HEK293 (cell line): Measurements from ENCODE around the gene LRRC37A.
"Not testable (repeated sequence)": the region's sequence is repeated elsewhere in the genome, so short reads cannot be mapped to it uniquely, and the experiment has no call there.

Experiments
- MYNN ChIP-seq: fragments of 450-650 bp; formaldehyde crosslinking; IDR thresholded peaks from 2 replicates; pipeline ENCODE4 v1.5.1; 2016; ENCODE audit warnings: missing biosample characterization, missing genetic modification characterization, borderline replicate concordance
- ZNF24 ChIP-seq: fragments of 450-650 bp; formaldehyde crosslinking; IDR thresholded peaks from 2 replicates; pipeline ENCODE4 v1.5.1; 2016; ENCODE audit warnings: missing biosample characterization, missing genetic modification characterization
- TF ChIP-seq, protein P1 (sequence below): fragments of 450-650 bp; formaldehyde crosslinking; IDR thresholded peaks from 2 replicates; pipeline ENCODE4 v1.5.1; 2016; ENCODE audit warnings: missing biosample characterization, missing genetic modification characterization
- TF ChIP-seq, protein P2 (sequence below): fragments of 450-650 bp; formaldehyde crosslinking; IDR thresholded peaks from 2 replicates; pipeline ENCODE4 v1.5.1; 2016; ENCODE audit warnings: missing biosample characterization, missing genetic modification characterization

DNA sequence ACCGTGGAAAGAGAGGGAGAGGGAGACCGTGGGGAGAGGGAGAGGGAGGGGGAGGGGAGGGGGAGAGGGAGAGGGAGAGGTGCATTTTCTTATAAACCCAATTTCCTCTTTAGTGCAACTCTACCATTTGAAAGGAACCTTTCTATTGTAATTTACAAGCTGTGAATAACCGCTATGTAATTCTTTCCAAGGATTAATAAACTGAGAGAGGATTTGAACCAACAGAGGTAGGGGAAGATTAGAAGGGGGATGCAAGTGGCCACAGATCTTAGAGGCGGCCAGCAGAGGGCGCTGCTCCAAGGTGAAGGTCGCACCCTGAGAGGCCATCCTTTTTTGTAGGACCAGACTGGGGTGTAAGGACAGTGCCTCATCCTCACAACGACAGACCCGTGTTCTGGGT, 41.2 kb upstream of the LRRC37A start:
- TF ChIP-seq, protein P1, sequence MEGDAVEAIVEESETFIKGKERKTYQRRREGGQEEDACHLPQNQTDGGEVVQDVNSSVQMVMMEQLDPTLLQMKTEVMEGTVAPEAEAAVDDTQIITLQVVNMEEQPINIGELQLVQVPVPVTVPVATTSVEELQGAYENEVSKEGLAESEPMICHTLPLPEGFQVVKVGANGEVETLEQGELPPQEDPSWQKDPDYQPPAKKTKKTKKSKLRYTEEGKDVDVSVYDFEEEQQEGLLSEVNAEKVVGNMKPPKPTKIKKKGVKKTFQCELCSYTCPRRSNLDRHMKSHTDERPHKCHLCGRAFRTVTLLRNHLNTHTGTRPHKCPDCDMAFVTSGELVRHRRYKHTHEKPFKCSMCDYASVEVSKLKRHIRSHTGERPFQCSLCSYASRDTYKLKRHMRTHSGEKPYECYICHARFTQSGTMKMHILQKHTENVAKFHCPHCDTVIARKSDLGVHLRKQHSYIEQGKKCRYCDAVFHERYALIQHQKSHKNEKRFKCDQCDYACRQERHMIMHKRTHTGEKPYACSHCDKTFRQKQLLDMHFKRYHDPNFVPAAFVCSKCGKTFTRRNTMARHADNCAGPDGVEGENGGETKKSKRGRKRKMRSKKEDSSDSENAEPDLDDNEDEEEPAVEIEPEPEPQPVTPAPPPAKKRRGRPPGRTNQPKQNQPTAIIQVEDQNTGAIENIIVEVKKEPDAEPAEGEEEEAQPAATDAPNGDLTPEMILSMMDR (tag by site-specific recombination): peak; percentile 48; the same call in 1 of the 2 replicates
- not testable (repeated sequence) for TF ChIP-seq MYNN, ZNF24 (tag by site-specific recombination)
- TF ChIP-seq, protein P2, sequence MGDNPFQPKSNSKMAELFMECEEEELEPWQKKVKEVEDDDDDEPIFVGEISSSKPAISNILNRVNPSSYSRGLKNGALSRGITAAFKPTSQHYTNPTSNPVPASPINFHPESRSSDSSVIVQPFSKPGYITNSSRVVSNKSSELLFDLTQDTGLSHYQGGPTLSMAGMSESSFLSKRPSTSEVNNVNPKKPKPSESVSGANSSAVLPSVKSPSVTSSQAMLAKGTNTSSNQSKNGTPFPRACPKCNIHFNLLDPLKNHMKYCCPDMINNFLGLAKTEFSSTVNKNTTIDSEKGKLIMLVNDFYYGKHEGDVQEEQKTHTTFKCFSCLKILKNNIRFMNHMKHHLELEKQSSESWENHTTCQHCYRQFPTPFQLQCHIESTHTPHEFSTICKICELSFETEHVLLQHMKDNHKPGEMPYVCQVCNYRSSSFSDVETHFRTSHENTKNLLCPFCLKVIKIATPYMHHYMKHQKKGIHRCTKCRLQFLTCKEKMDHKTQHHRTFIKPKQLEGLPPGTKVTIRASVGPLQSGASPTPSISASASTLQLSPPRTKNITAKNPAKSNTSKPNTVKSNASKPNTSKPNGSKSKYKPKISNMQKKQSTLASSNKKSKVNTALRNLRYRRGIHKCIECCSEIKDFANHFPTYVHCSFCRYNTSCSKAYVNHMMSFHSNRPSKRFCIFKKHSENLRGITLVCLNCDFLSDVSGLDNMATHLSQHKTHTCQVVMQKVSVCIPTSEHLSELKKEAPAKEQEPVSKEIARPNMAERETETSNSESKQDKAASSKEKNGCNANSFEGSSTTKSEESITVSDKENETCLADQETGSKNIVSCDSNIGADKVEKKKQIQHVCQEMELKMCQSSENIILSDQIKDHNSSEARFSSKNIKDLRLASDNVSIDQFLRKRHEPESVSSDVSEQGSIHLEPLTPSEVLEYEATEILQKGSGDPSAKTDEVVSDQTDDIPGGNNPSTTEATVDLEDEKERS (tag by site-specific recombination): not testable (repeated sequence)
